ENCODE measurements around the gene NAXD. TPM values are rescaled to one million over a fixed set of nuclear protein-coding genes. Genes with fewer than 3 reads are reported as not detected.

The NAXD gene
- total RNA-seq, 1 donor from 2014 or later, result 27.4 TPM

DNA sequence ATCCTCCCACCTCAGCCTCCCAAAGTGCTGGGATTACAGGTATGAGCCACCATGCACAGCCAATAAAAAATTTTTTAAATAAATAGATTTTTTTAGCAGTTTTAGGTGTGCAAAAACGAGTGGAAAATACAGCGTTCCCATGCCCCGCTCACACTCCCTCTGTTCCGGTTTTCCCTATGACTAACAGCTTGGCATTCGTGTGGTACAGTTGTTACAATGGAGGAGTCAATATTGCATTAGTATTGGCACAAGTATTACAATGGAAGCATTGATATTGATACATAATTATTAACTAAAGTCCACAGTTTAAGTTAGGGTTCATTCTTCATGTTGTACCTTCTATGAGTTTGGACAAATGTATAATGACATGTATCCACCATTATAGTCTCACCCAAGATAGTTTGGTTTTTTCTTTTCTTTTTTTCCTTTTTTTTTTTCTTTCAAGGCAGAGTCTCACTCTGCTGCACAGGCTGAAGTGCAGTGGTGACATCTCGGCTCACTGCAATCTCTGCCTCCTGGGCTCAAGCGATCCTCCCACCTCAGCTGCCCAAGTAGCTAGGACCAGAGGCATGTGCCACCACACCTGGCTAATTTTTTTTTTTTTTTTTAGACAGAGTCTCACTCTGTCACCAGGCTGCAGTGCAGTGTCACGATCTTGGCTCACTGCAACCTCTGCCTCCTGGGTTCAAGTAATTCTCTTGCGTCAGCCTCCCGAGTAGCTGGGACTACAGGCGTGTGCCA, 38.4 kb upstream of the NAXD start:
- H3K27ac ChIP-seq, result no peak overlapping the region
- no peaks in the 10 kb centered on the region for H3K4me1 ChIP-seq
- TF ChIP-seq, protein P1, sequence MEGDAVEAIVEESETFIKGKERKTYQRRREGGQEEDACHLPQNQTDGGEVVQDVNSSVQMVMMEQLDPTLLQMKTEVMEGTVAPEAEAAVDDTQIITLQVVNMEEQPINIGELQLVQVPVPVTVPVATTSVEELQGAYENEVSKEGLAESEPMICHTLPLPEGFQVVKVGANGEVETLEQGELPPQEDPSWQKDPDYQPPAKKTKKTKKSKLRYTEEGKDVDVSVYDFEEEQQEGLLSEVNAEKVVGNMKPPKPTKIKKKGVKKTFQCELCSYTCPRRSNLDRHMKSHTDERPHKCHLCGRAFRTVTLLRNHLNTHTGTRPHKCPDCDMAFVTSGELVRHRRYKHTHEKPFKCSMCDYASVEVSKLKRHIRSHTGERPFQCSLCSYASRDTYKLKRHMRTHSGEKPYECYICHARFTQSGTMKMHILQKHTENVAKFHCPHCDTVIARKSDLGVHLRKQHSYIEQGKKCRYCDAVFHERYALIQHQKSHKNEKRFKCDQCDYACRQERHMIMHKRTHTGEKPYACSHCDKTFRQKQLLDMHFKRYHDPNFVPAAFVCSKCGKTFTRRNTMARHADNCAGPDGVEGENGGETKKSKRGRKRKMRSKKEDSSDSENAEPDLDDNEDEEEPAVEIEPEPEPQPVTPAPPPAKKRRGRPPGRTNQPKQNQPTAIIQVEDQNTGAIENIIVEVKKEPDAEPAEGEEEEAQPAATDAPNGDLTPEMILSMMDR (IDR thresholded peaks at IDR 0.05), result no peak
- no peaks in the 10 kb centered on the region for H3K36me3 ChIP-seq
- ATAC-seq (no peak), DNase-seq (no peak)
- H3K9me3 ChIP-seq, result no peaks in the 10 kb centered on the region
- peaks cover 13% of the 10 kb centered on the region for H3K27me3 ChIP-seq (ENCODE audit: low read depth)
- no peak overlapping the region for H3K4me3 ChIP-seq
- intact Hi-C loops (cut with DNase I), result no loop called here

DNA sequence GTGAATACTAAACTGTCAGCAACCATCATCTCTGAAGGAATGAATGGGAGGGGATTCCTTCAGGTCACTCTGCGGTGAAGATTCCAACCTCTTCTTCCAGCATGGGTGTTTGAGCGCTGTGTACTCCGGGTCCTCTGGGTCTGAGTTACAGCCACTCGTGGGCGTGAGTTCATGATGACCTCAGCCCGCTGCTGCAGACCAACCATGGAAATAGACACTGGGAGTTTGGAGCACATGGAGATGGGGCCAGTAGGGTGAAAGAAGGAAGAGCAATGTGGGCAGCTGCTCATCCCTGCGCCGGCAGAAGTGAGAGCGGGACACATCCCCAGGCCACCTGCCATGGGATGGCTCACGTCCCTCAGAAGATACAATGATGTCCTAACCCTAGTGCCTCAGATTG, 37.0 kb upstream of the NAXD start:
- no peak for DNase-seq
- H3K4me1 ChIP-seq, result no peaks in the 10 kb centered on the region
- no peak for ATAC-seq

DNA sequence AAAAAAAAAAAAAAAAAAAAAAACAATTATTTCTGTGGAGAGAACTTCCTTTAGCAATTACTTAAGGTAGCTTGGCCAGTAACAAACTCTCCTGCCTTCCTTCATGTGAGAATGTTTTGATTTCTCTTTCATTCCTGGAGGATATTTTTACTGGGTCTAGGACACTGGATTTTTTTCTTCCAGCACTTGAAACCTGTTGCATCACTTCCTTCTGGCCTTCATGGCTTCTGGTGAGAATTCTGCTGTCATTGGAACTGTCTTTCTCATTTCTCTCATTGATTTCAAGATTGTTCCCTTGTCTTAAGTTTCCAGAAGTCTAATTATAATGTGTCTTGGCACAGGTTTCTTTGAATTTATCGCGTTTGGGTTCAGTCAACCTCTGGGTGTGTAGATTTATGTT, 34.5 kb upstream of the NAXD start:
- intact Hi-C loops (cut with DNase I), result no loop called here

More for the DNA sequence above, 37.0 kb upstream of the NAXD start:
- Histone ChIP-seq H3K36me3 (no peaks in the 10 kb centered on the region), H3K4me3 (no peak overlapping the region), H3K27me3 (ENCODE audit: low read depth) (peaks cover 5% of the 10 kb centered on the region), H3K27ac (no peak overlapping the region), H3K9me3 (no peaks in the 10 kb centered on the region)
- TF ChIP-seq, protein P1 (IDR thresholded peaks at IDR 0.05), result no peak
- intact Hi-C loops (cut with DNase I), result no loop called here

DNA sequence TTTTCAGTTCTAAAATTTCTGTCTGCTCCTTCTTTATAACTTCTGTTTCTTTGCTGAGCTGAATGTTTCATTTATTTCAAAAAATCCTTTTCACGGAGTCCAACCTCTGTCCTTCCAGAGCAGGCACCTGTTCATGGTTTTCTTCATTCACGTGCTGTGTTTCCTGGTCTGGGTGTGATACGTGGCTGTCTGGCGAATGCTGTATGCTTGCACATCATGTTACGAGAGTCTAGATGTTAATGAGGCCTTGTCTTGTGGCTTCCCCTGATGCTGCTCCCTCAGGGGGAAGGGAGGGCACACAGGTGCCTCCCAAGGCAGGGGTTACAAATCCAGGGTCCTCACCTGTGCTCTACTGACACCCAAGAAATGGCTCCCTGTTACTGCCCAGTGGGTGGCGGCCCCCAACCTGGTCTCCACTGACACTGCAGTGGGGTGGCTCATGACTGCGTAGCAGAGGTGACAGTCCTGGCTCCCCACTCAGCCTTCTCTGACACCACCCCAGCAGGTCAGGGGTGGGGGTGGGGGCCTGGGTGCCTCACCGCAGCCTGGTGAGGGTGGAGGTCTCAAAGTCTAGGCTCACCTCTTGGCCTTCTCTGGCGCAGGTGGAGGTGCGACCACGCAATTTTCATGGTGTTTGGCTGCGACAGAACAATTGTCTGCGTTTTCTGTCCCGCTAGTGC, 33.7 kb upstream of the NAXD start:
- intact Hi-C loops (cut with DNase I), result no loop called here
- ATAC-seq (peak in 1 of 2 donors; percentile 9), DNase-seq (no peak)
- no peak overlapping the region for H3K4me3 ChIP-seq
- TF ChIP-seq, protein P1 (IDR thresholded peaks at IDR 0.05), result no peak
- H3K9me3 ChIP-seq, result no peaks in the 10 kb centered on the region
- H3K4me1 ChIP-seq, result no peaks in the 10 kb centered on the region
- H3K27me3 ChIP-seq (ENCODE audit: low read depth), result no peaks in the 10 kb centered on the region
- no peak overlapping the region for H3K27ac ChIP-seq
- H3K36me3 ChIP-seq, result no peaks in the 10 kb centered on the region

More for the DNA sequence above, 34.5 kb upstream of the NAXD start:
- TF ChIP-seq, protein P1 (IDR thresholded peaks at IDR 0.05), result no peak
- Histone ChIP-seq H3K36me3 (no peaks in the 10 kb centered on the region), H3K4me3 (no peak overlapping the region), H3K4me1 (no peaks in the 10 kb centered on the region), H3K27ac (no peak overlapping the region), H3K9me3 (no peaks in the 10 kb centered on the region), H3K27me3 (ENCODE audit: low read depth) (no peaks in the 10 kb centered on the region)
- ATAC-seq (no peak), DNase-seq (no peak)

DNA sequence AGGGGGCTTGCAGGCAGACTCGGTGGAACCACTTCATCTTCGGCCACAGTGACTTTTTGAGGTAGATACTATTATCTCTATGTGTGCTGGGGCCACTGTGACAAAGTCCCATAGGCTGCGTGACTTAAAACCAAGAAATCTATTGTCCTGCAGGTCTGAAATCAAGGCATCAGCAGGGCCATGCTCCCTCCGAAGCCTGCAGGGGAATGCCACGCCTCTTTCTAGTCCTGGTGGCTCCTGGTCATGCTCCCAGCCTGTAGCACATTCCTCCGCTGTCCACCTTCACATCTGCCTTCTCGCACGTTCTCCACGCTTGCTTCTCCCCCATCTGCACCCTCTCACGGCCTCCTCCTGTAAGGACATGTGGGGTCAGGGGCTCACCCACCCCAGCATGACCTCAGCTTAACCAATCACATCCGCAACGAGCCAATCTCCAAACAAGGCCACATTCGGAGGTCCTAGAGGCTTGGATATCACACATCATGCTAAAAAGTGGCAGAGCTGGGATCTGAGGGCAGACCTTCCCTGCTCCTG, 32.9 kb upstream of the NAXD start:
- no peak overlapping the region for H3K4me3 ChIP-seq
- no peak for DNase-seq
- H3K27me3 ChIP-seq (ENCODE audit: low read depth), result no peaks in the 10 kb centered on the region
- intact Hi-C loops (cut with DNase I), result no loop called here
- no peaks in the 10 kb centered on the region for H3K9me3 ChIP-seq
- TF ChIP-seq, protein P1 (IDR thresholded peaks at IDR 0.05), result no peak
- no peaks in the 10 kb centered on the region for H3K36me3 ChIP-seq
- ATAC-seq, result no peak
- H3K27ac ChIP-seq, result no peak overlapping the region
- no peaks in the 10 kb centered on the region for H3K4me1 ChIP-seq
